Common myeloid progenitor, CD34-positive (primary cell): ENCODE results near the gene COPB1.
A peak's percentile ranks its signal among the peaks of the same experiment; 100 is the strongest.

ENCODE experiments used
- CTCF ChIA-PET: fragments of 350-600 bp; sonication (Branson Sonifier 250); formaldehyde crosslinking; loops from one replicate; lab custom pipeline; 2021; ENCODE audit warnings: antibody characterized with exemption; lab: Charles Lee
- POLR2A ChIA-PET: fragments of 350-600 bp; sonication (Branson Sonifier 250); formaldehyde crosslinking; loops from one replicate; lab custom pipeline; 2021; ENCODE audit warnings: antibody characterized with exemption; lab: Charles Lee
- DNase-seq, 3 donors: peaks; one replicate each; pipeline versions ENCODE4 v3.0.0 to v3.0.0-alpha.2; 2013
- H3K27ac ChIP-seq, 2 experiments: 1 replicate in 1 of 2; 2 replicates in 1 of 2; pipeline ENCODE4 v1.7.0; 2013; ENCODE audit warnings: inconsistent platforms in 2 of 2, low read length in 2 of 2, mild to moderate bottlenecking in 2 of 2, low read depth in 1 of 2, moderate library complexity in 1 of 2; ENCODE audit not compliant: severe bottlenecking in 2 of 2, insufficient read depth in 1 of 2, poor library complexity in 1 of 2
- H3K27me3 ChIP-seq, 5 experiments: replicated peaks in 2 of 5; 1 replicate in 3 of 5; 2 replicates in 2 of 5; pipeline versions ENCODE4 v1.6.1 to v1.7.0; 2013; ENCODE audit warnings: low read length in 4 of 5, mild to moderate bottlenecking in 2 of 5, moderate library complexity in 2 of 5, inconsistent platforms in 1 of 5; ENCODE audit not compliant: insufficient read depth in 5 of 5, control insufficient read depth in 4 of 5
- H3K36me3 ChIP-seq, 4 experiments: 1 replicate in 2 of 4; 2 replicates in 2 of 4; pipeline versions ENCODE4 v1.6.1 to v1.7.0; 2013; ENCODE audit warnings: low read length in 3 of 4, control low read depth in 1 of 4, mild to moderate bottlenecking in 1 of 4; ENCODE audit not compliant: control insufficient read depth in 4 of 4, insufficient read depth in 4 of 4
- H3K4me1 ChIP-seq, 4 experiments: 1 replicate in 3 of 4; 2 replicates in 1 of 4; pipeline versions ENCODE4 v1.6.1 to v1.7.1; 2013; ENCODE audit warnings: low read length in 3 of 4, mild to moderate bottlenecking in 3 of 4, control low read depth in 1 of 4, inconsistent platforms in 1 of 4, moderate library complexity in 1 of 4; ENCODE audit not compliant: control insufficient read depth in 4 of 4, insufficient read depth in 4 of 4; ENCODE audit errors: control extremely low read depth in 1 of 4
- H3K4me3 ChIP-seq, 7 experiments: 1 replicate in 4 of 7; 2 replicates in 3 of 7; pipeline versions ENCODE4 v1.5.1 to v1.7.0; 2013; ENCODE audit warnings: mild to moderate bottlenecking in 7 of 7, low read length in 6 of 7, moderate library complexity in 6 of 7, inconsistent platforms in 2 of 7, low read depth in 2 of 7, control low read depth in 1 of 7; ENCODE audit not compliant: insufficient read depth in 4 of 7, control insufficient read depth in 1 of 7; ENCODE audit errors: extremely low read depth in 1 of 7
- H3K9me3 ChIP-seq, 5 experiments: 1 replicate in 4 of 5; 2 replicates in 1 of 5; pipeline versions ENCODE4 v1.6.1 to v1.7.1; 2013; ENCODE audit warnings: low read length in 4 of 5, mild to moderate bottlenecking in 2 of 5, inconsistent platforms in 1 of 5, low read depth in 1 of 5, moderate library complexity in 1 of 5; ENCODE audit not compliant: control insufficient read depth in 4 of 5, insufficient read depth in 2 of 5; ENCODE audit errors: control extremely low read depth in 1 of 5
- WGBS: methylation state at CpG from one replicate; pipeline ENCODE4 v1.1.5; 2013; ENCODE audit not compliant: insufficient coverage; 5-methylcytosine and 5-hydroxymethylcytosine counted together

COPB1 gene

GRCh38 chr11:14499178-14499559 is 442 bp downstream of the COPB1 start:
- DNase-seq = peak; percentile 50 to 81 (median 68)
- CTCF ChIA-PET = interaction anchor here (1.8 kb wide), 1 partner anchor 21 kb away, joined by 9 read pairs; the partner anchor contains the start of gene PSMA1

DNA sequence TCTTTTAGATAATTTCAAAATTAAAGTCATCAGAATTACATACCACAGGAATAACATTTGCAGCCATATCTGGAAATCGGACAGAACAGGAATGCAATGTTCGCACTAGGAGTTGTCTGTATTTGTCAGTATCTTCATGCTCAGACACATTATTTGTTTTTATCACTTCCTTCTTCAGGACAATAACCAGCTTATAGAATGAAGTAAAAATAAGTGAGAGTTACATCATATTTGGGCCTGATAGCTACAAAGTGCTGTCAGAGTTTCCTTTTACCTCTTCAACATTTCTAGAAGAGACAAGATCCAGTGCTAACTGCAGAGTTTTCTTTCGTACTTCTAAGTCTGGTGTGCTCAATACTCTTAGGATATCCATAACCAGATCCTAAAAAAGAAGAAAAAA is 18.9 kb downstream of the COPB1 start:
- DNase-seq = no peak
- H3K27me3 ChIP-seq = no peaks in the 10 kb centered on the region
- no peaks in the 10 kb centered on the region for H3K4me1 ChIP-seq
- WGBS = no CpG with 5 or more reads among the region's 3 CpGs
- no peaks in the 10 kb centered on the region for H3K9me3 ChIP-seq
- CTCF ChIA-PET = interaction anchor here (0.9 to 2.0 kb wide), 4 partner anchors 15 to 708 kb away, joined by 3 to 8 read pairs (median 4); no protein-coding TSS in a partner anchor
- H3K4me3 ChIP-seq = no peak overlapping the region
- POLR2A ChIA-PET = no interaction called here
- H3K27ac ChIP-seq = no peak overlapping the region
- peaks cover 25 to 95% (median 54%) of the 10 kb centered on the region in 4 experiments for H3K36me3 ChIP-seq

More at GRCh38 chr11:14499178-14499559, 442 bp downstream of the COPB1 start:
- POLR2A ChIA-PET = interaction anchor here (0.6 to 2.8 kb wide), 4 partner anchors 20 to 583 kb away, joined by 3 to 12 read pairs (median 4); partner anchors contain the start of gene PSMA1
- no peaks in the 10 kb centered on the region for H3K9me3 ChIP-seq
- peaks cover 7 to 33% (median 18%) of the 10 kb centered on the region in 4 experiments for H3K36me3 ChIP-seq
- H3K27me3 ChIP-seq = no peaks in the 10 kb centered on the region
- WGBS = 0% methylated on average over 11 of the region's 19 CpGs
- H3K27ac ChIP-seq = peak overlapping the region; percentile 71 to 89
- H3K4me3 ChIP-seq = peak overlapping the region; percentile 63 to 96 (median 92)
- peaks cover 9 to 21% (median 13%) of the 10 kb centered on the region in 4 experiments for H3K4me1 ChIP-seq

DNA sequence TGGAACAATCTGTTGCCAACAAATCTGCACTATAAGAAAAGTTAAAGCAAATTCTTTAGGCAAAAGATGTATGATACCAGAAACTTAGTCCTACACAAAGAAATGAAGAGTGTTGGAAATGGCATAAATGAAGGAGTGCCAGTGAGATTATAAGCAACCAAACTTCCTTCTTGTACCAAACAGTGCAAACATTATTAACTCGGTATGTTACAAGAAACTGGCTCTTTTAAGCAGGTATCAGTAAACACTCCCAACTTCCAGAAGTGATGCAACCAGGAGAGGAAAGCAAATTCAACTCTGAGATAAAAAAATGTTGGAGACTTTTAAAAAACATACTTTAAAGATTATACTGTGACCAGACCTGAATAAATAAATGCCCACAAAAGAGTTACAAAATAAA is 28.5 kb downstream of the COPB1 start:
- no peaks in the 10 kb centered on the region for H3K4me1 ChIP-seq
- H3K4me3 ChIP-seq = no peak overlapping the region
- no CpG with 5 or more reads among the region's 1 CpG for WGBS
- ChIA-PET CTCF (interaction anchor here (0.6 to 1.5 kb wide), 2 partner anchors 15 to 45 kb away, joined by 3 read pairs; no protein-coding TSS in a partner anchor), POLR2A (no interaction called here)
- no peaks in the 10 kb centered on the region for H3K27me3 ChIP-seq
- H3K27ac ChIP-seq = no peak overlapping the region
- no peak for DNase-seq
- no peaks in the 10 kb centered on the region for H3K9me3 ChIP-seq
- peaks cover 28 to 94% (median 63%) of the 10 kb centered on the region in 4 experiments for H3K36me3 ChIP-seq

- DNase-seq = no peak
- no peaks in the 10 kb centered on the region for H3K27me3 ChIP-seq
- ChIA-PET CTCF (interaction anchor here (3.1 to 3.2 kb wide), 2 partner anchors 9 to 10 kb away, joined by 10 to 34 read pairs; no protein-coding TSS in a partner anchor), POLR2A (no interaction called here)
- H3K9me3 ChIP-seq = no peaks in the 10 kb centered on the region
- peaks cover 29 to 93% (median 61%) of the 10 kb centered on the region in 4 experiments for H3K36me3 ChIP-seq
- H3K4me3 ChIP-seq = no peak overlapping the region
- no peak overlapping the region for H3K27ac ChIP-seq
- H3K4me1 ChIP-seq = no peaks in the 10 kb centered on the region
- 95% methylated on average over 2 of the region's 2 CpGs for WGBS
Measured at GRCh38 chr11:14463623-14464022, 36.0 kb downstream of the COPB1 start.

DNA sequence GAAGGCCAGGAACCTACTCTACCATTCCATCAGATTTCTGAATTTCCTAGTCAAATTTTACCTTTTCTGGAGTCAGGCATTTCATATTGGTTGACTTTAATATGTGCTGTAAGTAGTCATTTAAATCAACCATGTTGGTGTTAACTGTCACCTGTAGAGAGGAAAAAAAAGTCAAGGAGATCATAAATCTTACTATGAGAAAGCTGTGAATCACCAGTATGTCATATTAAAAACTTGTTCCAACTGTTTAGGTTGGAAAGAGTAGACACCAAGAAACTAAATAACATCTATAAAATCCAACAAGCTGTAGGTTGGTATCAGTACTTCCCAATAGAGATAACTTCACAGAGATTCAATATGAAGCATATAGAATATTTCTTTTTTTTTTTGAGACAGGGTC is 39.5 kb downstream of the COPB1 start:
- Histone ChIP-seq H3K4me1 (no peaks in the 10 kb centered on the region), H3K4me3 (no peak overlapping the region), H3K36me3 (peaks cover 23 to 80% (median 57%) of the 10 kb centered on the region in 4 experiments), H3K9me3 (no peaks in the 10 kb centered on the region), H3K27me3 (no peaks in the 10 kb centered on the region), H3K27ac (no peak overlapping the region)
- CTCF ChIA-PET = interaction anchor here (0.9 to 3.1 kb wide), 3 partner anchors 7 to 157 kb away, joined by 3 to 10 read pairs (median 4); no protein-coding TSS in a partner anchor
- no peak for DNase-seq
- POLR2A ChIA-PET = no interaction called here

DNA sequence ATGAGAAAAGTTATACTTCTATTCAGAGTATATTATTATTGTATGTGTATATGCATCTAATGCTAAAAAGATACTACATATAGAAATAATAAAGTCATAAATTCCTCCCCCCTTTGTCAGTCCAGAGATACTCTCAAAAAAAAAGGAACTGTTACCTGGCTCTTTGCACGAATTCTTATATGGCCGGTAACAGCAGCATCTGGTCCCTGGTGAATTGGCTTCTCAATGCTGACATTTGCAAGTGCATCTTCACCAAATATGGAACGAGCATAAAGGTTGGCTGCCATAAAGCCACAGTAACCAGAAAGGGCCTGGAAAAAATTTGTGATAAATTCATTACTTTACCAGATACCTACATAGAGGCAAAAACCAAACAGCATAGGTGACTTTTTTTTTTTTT is 41.2 kb downstream of the COPB1 start:
- no peaks in the 10 kb centered on the region for H3K4me1 ChIP-seq
- H3K4me3 ChIP-seq = no peak overlapping the region
- peaks cover 18 to 62% (median 43%) of the 10 kb centered on the region in 4 experiments for H3K36me3 ChIP-seq
- WGBS = 94% methylated on average over 2 of the region's 3 CpGs
- ChIA-PET CTCF (interaction anchor here (1.3 to 1.7 kb wide), 2 partner anchors 8 to 12 kb away, joined by 3 to 5 read pairs; no protein-coding TSS in a partner anchor), POLR2A (interaction anchor here (0.7 kb wide), 1 partner anchor 91 kb away, joined by 4 read pairs; no protein-coding TSS in a partner anchor)
- H3K9me3 ChIP-seq = no peaks in the 10 kb centered on the region
- no peak overlapping the region for H3K27ac ChIP-seq
- no peak for DNase-seq
- no peaks in the 10 kb centered on the region for H3K27me3 ChIP-seq
